GM12873 (cell line): ENCODE measurements around the gene ZCRB1.

ENCODE experiments used
- TF ChIP-seq, protein P1 (sequence below): IDR thresholded peaks from 2 replicates; pipeline ENCODE4 v1.5.1; 2012; ENCODE audit warnings: low read depth, mild to moderate bottlenecking, moderate library complexity, low read length, control low read depth; ENCODE audit not compliant: insufficient read depth; ENCODE audit errors: missing control alignments

The ZCRB1 gene, protein sequence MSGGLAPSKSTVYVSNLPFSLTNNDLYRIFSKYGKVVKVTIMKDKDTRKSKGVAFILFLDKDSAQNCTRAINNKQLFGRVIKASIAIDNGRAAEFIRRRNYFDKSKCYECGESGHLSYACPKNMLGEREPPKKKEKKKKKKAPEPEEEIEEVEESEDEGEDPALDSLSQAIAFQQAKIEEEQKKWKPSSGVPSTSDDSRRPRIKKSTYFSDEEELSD

DNA sequence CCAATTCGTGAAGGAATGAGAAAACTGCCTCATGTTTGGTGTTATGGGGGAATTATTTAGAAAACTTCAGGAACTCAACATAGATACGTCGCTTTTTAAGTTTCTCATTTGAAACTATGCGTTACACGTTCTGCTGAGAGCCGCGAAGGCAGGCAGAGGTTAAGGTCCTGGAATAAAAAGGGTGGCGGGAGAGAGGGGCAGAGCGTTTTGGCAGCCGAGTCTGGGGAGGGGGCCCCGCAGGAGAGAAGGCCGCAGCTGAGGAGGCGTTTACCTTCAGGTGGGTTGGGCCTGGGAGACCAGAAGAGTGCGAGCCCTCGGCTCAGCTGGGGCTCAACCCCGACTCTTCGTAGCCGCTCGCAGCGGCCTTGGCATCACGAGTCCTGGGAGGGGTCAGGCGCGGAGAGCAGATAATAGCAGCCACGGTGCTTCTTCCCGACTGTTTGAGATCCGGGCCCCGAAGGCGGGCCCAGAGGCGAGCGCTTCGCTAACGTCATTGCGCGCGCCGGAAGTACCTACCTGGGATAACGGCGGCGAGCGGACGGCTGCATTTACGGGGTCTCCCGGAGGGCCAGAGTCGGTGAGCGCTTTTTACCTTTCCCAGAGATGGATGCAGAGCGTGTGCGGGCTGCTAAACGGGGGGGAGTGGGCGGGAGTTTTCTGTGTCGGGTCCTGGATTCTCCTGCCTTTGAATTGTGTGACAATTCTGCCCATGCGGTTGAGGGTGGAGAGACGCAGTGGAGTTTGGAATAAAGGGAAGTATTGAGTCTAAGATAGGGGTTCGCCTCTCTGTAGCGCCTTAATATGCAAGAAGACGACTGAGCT lies at the start of gene ZCRB1, which contains the start of gene PPHLN1:
TSS of gene ZCRB1 (minus strand) at position 442 of the 822 bp plus-strand sequence. CDS start 1,992 bp downstream, outside the sequence.
TSS of gene PPHLN1 (plus strand) at position 515 of the 822 bp plus-strand sequence. CDS start 9,736 bp downstream, outside the sequence.
- TF ChIP-seq, protein P1, sequence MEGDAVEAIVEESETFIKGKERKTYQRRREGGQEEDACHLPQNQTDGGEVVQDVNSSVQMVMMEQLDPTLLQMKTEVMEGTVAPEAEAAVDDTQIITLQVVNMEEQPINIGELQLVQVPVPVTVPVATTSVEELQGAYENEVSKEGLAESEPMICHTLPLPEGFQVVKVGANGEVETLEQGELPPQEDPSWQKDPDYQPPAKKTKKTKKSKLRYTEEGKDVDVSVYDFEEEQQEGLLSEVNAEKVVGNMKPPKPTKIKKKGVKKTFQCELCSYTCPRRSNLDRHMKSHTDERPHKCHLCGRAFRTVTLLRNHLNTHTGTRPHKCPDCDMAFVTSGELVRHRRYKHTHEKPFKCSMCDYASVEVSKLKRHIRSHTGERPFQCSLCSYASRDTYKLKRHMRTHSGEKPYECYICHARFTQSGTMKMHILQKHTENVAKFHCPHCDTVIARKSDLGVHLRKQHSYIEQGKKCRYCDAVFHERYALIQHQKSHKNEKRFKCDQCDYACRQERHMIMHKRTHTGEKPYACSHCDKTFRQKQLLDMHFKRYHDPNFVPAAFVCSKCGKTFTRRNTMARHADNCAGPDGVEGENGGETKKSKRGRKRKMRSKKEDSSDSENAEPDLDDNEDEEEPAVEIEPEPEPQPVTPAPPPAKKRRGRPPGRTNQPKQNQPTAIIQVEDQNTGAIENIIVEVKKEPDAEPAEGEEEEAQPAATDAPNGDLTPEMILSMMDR, result no peak

DNA sequence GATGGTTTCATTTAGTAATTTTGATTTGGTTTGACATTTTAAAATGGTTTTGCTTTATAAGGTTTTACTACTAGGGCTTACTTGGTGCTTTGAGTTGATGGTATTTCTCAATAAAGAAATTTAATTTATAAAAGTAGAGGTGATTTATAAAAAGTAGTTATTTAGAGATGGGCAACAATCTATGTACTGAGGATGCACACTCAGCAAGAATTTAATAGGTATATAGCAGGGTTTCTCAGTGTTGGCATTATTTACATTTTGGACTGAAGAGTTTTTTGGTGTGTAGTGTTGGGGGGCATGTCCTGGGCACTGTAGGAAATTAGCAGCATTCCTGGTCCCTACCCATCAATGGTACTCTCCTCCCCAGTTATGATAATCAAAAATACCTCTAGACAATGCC lies 47.8 kb upstream of the ZCRB1 start:
- TF ChIP-seq, protein P1, result no peak

DNA sequence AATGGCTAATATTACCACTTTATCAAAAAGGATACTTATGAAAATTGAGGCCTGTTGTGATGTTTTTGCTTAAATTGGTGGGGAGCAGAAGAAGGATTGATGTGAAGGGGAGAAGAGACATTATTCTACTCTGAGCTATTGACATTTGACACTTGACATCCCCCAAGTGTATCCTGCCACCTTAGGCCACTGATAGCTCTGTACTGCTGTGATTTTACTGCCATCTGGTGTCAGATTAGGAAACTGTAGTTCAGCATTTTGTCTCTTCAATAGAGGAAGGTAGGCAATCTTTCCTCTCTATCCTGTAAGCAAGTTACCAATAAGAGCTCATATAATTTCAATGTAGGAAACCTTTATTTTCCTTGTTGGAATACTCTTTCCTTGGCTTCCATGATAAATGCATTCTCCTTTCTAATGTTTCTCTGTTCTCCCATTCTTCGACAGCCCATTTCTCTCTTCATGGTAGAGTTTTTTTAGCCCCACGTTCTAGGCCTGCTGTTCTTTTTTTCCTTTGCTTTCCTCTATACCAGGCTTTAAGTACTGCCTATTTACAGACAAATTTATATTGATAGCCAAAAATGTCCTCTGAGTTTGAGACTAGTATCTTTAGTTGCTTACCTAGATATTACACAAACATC lies 46.4 kb upstream of the ZCRB1 start:
- TF ChIP-seq, protein P1, result peak; percentile 77

DNA sequence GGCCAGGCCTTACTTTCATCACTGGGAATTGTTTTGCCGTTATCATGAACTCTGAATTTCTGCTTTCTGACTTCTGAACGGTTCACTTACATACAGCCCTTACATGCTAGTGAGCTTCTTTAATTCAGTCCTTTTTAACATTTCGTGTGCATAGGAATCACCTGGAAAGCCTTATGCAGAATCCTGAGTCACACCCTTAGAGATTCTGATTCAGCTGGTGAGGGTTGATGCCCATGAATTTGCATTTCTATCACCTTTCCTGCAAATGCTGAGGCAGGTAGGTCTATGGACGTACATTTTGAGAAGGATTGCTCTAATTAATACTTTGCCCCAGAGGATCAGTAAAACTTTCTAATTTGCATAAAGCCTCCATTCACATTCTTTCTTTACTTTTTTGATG lies 44.1 kb upstream of the ZCRB1 start:
- TF ChIP-seq, protein P1, result no peak

DNA sequence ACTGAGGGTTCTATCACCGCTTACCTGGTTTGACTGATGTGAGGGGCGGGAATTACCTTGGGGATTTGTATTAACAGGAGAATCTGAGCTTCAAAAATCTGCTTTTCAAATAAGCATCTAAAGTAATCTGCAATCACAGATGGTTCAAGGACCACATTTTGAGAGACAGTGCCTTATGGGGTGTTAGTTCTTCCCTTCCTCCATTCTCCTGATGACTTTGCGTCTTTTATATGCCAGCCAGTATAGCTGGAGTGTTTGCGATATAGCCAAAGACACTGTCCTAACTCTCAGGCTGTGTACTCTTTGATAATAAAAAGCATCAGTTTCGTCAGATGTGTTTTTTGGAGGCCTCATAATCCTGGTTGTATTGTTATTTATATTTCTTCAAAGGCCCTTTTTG lies 39.6 kb upstream of the ZCRB1 start:
- TF ChIP-seq, protein P1, result no peak

DNA sequence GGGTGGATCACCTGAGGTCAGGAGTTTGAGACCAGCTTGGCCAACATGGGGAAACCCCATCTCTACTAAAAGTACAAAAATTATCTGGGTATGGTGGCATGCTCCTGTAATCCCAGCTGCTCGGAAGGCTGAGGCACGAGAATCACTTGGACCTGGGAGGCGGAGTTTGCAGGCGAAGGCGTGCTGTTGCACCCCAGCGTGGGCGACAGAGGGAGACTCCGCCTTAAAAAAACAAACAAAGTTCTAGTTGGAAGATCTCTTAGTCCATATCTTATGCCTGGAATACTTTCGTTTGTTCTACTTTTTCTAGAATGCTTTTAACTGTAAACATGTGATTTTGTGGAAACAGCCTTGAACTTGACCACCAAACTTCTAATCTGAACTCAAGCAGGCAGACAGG lies 38.8 kb upstream of the ZCRB1 start:
- TF ChIP-seq, protein P1, result no peak

DNA sequence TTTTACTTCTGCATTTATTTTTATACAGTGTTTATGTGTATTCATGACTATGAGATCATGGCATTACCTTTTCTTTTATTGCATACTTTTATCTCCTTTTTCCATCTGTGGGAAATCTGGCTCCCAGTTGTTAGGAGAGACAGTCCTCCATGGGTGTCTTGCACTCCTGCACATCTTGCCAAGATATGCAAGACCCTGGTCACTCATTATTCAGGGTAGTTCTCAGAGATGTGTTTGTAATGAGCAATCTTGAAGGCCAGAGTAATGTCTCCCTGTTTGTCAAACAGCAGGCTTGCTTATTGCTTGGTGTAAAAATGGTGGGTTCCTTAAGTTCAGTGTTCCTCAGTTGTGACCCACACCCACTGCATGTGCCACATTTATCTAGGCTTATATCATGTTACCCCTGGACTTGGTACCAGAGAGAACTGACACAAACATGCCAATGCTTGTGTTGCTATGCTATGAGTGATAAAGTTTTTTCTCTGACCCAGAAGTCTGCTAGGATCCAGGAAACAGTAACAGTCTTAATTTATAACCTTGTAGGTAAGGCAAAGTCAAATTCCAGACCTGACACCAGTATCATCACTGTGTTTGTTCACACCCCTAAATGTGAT lies 36.9 kb upstream of the ZCRB1 start:
- TF ChIP-seq, protein P1, result no peak
